Measurements from ENCODE around the gene CTNND2. TPM values are rescaled to one million over a fixed set of nuclear protein-coding genes. Genes with fewer than 3 reads are reported as not detected.
A peak's percentile ranks its signal among the peaks of the same experiment; 100 is the strongest.

CTNND2 gene
- total and polyA plus RNA-seq, 8 donors, result 9.2 to 62.8 (median 43.7) TPM

GRCh38 chr5:11814373-11814772, 89.9 kb downstream of the CTNND2 start:
- H3K4me3 ChIP-seq, result no peak overlapping the region
- no peaks in the 10 kb centered on the region for H3K27me3 ChIP-seq
- TF ChIP-seq CTCF (IDR thresholded peaks at IDR 0.05), result no peak
- peaks cover 0 to 4% (median 0%) of the 10 kb centered on the region in 3 donors for H3K4me1 ChIP-seq
- intact Hi-C loops (cut with DNase I), result no loop called here
- no peak overlapping the region for H3K27ac ChIP-seq
- ATAC-seq (peak in 3 of 4 donors; percentile 49 to 73 (median 68)), FAIRE-seq (no peak), DNase-seq (no peak)
- 30 to 40% methylated on average over 4 of the region's 4 CpGs for WGBS, 2 donors
- no peaks in the 10 kb centered on the region for H3K36me3 ChIP-seq
- no peaks in the 10 kb centered on the region for H3K9me3 ChIP-seq

GRCh38 chr5:11809407-11809806, 94.8 kb downstream of the CTNND2 start:
- DNase-seq (no peak), FAIRE-seq (no peak)
- intact Hi-C loops (cut with DNase I), result no loop called here

GRCh38 chr5:11803436-11803835, 100.8 kb downstream of the CTNND2 start:
- ATAC-seq (no peak), DNase-seq (no peak), FAIRE-seq (no peak)
- Histone ChIP-seq H3K9me3 (no peaks in the 10 kb centered on the region), H3K36me3 (no peaks in the 10 kb centered on the region), H3K4me3 (no peak overlapping the region), H3K4me1 (no peaks in the 10 kb centered on the region), H3K27ac (no peak overlapping the region), H3K27me3 (no peaks in the 10 kb centered on the region)
- no peak for TF ChIP-seq CTCF (IDR thresholded peaks at IDR 0.05)
- WGBS, 2 donors, result 90 to 91% methylated on average over 7 of the region's 7 CpGs
- intact Hi-C loops (cut with DNase I), result no loop called here

More at GRCh38 chr5:11809407-11809806, 94.8 kb downstream of the CTNND2 start:
- H3K4me1 ChIP-seq, result no peaks in the 10 kb centered on the region
- no peaks in the 10 kb centered on the region for H3K36me3 ChIP-seq
- H3K9me3 ChIP-seq, result no peaks in the 10 kb centered on the region
- H3K4me3 ChIP-seq, result no peak overlapping the region
- no peak for ATAC-seq
- no peak for TF ChIP-seq CTCF (IDR thresholded peaks at IDR 0.05)
- H3K27me3 ChIP-seq, result no peaks in the 10 kb centered on the region
- WGBS, 2 donors, result 89 to 90% methylated on average over 3 of the region's 3 CpGs
- no peak overlapping the region for H3K27ac ChIP-seq

- ATAC-seq (no peak), FAIRE-seq (no peak)
- WGBS, 2 donors, result 81 to 91% methylated on average over 2 of the region's 2 CpGs
Observed at GRCh38 chr5:11801061-11801460, 103.2 kb downstream of the CTNND2 start.

More at GRCh38 chr5:11801061-11801460, 103.2 kb downstream of the CTNND2 start:
- DNase-seq, result no peak
- Histone ChIP-seq H3K36me3 (no peaks in the 10 kb centered on the region), H3K27ac (no peak overlapping the region), H3K9me3 (no peaks in the 10 kb centered on the region), H3K4me3 (no peak overlapping the region), H3K27me3 (no peaks in the 10 kb centered on the region), H3K4me1 (no peaks in the 10 kb centered on the region)
- intact Hi-C loops (cut with DNase I), result no loop called here
- TF ChIP-seq CTCF (IDR thresholded peaks at IDR 0.05), result no peak
